ENCODE data around the gene CMKLR1. TPM values are rescaled to one million over a fixed set of nuclear protein-coding genes. Genes with fewer than 3 reads are reported as not detected.
A peak's percentile ranks its signal among the peaks of the same experiment; 100 is the strongest.

The CMKLR1 gene
- total RNA-seq, 2 donors from 2014 or later, result 0.26 to 1.1 TPM

DNA sequence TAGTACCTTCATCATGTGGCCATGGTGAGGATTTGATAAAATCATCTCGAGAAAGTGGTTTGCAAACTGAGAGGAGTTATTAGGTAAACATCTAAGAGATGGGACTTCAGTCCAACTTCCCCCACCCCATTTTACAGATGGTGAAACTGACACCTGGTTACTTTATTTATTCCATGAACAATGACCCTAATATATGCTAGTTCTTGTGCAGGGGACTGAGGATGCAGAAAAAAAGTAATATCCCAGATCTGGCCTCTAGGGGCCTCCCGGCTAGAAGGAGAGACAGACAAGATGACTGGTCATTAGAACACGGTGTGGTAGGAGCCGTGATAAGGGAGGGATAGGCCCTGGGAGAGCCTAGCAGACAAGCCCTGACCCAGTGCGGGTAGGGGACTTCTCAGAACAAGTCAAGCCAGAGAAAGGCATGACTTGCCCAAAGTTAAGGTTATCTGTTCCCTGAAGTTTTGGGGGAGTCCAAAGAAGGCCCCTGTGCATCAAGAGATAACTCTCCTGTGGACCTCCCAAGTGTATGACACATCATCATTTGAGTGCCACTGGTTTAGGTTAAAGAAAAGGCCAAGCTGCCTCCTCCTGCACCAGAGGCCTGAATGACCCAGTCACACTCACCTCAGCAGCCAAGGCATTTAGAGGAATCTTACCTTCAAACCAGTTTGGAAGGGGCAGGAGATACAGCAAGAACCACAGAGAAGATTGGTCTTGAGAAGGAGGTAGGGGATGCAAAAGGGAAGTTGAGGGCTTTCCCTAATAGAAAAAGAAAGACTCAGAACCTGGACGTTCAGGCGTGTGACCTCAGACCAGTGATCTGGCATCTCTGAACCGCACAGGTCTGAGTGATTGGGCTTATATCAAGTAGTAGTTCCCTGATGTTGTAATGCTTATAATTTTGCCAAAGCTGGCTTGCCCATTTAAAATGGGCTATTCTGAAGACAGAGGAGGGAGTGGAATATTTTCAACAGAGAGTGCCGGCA is 1.6 kb downstream of the CMKLR1 start:
- peak overlapping the region; percentile 79 to 91 for H3K27ac Mint-ChIP-seq
- no peaks in the 10 kb centered on the region for H3K36me3 Mint-ChIP-seq
- ATAC-seq (peak; percentile 55 to 68), DNase-seq (ENCODE audit: low spot score) (peak; percentile 72)
- peaks cover 61 to 69% of the 10 kb centered on the region in 2 donors for H3K4me1 Mint-ChIP-seq (ENCODE audit: low read depth in 2 of 2)
- no peaks in the 10 kb centered on the region for H3K27me3 Mint-ChIP-seq
- H3K9me3 Mint-ChIP-seq, result no peaks in the 10 kb centered on the region
- peak overlapping the region; percentile 88 for H3K4me3 Mint-ChIP-seq

DNA sequence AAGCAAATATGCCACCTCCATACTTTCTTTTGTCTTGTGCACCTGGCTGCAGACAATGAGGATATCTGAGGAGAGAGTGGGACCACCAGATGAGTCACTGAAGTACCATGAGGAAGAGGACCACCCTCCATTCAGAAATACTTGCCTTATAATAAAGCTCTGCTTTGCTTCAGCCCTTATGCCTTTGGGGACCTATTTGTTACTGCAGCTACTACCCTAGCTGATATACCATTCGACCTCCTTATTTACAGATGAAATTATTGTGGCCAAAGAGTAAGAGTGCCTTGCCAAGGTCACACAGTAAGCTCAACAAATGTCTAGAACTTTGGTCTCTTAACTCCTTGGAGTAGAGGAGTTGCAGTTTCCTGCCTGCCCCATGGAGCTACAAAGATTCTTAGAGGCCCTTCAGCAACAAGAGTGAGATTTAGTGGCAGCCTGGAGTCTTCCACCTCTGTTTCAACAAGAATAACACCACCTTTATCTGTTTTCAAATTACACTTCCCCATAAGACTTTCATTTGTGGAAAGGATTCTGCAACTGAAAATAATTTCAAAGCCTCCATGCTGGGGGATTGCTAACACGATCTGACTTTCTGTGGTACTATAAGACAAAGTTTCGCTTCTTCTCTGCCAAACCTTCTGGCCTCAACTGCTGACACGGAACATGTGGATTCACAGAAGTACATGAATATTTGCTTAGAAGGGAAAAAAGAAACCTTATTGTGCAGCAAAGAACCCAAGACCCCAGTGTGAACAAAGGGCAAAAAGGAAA is 3.6 kb downstream of the CMKLR1 start:
- DNase-seq (ENCODE audit: low spot score), result peak; percentile 40
- no peaks in the 10 kb centered on the region for H3K36me3 Mint-ChIP-seq
- no peaks in the 10 kb centered on the region for H3K27me3 Mint-ChIP-seq
- H3K9me3 Mint-ChIP-seq, result no peaks in the 10 kb centered on the region
- peak overlapping the region; percentile 64 for H3K4me3 Mint-ChIP-seq
- no peak for ATAC-seq
- H3K27ac Mint-ChIP-seq, result peak overlapping the region; percentile 19 to 79
- H3K4me1 Mint-ChIP-seq (ENCODE audit: low read depth in 2 of 2), result peaks cover 73 to 87% of the 10 kb centered on the region in 2 donors

DNA sequence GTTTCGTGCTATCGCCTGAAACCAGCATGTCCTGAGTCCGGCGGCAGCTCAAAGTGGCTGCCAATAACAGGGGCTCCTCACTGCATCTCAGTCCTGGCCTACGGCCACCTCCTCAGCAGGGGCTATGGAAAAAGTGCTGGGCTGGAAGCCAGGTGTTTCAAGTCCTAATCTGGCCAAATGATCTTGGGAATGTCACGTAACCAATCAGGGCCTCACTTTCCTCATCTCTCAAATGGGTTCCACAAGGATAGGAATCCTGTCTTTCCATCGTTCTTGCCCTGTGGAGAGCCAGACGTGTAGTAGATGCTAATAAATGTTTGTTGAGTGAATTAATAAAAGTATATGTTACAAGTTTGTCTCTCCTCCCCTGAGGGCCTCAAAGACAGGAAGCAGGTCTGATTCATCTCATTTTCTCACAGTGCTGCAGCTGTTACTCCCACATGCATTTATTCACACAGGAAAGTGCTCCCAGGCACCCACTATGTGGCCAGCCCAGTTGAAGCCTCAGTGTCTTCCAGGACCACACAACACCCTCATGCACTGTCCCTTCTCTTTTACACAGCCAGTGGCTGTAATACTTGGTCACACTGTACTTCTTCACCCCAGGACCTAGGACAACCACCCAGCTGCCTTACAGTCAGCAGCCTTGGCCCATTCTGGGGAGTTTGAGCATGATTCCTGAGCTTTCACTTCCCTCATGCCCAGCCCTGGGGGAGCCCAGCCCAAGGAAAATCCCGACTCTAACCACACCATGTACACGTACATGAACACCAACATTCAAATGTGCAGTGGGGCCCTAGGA is 5.0 kb downstream of the CMKLR1 start:
- Mint-ChIP-seq H3K9me3 (peaks cover 3% of the 10 kb centered on the region), H3K4me3 (peak overlapping the region; percentile 83), H3K36me3 (no peaks in the 10 kb centered on the region), H3K4me1 (ENCODE audit: low read depth in 2 of 2) (peaks cover 78 to 95% of the 10 kb centered on the region in 2 donors), H3K27me3 (no peaks in the 10 kb centered on the region), H3K27ac (peak overlapping the region; percentile 79 to 89)
- DNase-seq (ENCODE audit: low spot score) (peak; percentile 83), ATAC-seq (peak; percentile 83)

DNA sequence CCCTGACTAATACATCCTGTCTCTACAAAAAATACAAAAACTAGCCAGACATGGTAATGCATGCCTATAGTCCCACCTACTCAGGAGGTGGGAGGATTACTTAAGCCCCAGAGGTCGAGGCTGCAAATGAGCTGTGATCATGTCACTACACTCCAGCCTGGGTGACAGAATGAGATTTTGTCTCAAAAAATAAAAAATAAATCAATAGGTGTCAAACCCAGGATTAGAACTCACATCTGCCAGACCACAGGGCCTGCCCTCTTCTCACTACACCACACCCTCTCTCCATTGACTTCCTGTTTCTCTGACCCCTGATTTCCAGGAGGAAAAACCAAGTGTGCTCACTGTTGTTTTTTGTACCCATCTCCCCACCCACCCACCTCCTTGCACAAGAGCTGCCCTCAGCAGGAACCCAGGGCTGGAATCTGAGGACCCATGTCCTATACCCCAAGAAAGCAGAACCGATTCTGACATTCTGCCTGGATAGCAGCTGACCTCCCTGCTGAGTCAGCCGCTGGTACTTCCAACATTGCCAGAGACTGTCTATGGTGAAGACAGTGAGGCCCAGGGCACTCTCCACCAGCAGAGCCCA is 6.2 kb downstream of the CMKLR1 start:
- Mint-ChIP-seq H3K4me1 (ENCODE audit: low read depth in 2 of 2) (peaks cover 75 to 85% of the 10 kb centered on the region in 2 donors), H3K9me3 (peaks cover 3% of the 10 kb centered on the region), H3K27ac (peak overlapping the region; percentile 79 to 89), H3K36me3 (no peaks in the 10 kb centered on the region), H3K27me3 (no peaks in the 10 kb centered on the region), H3K4me3 (peak overlapping the region; percentile 83)
- ATAC-seq (peak; percentile 78 to 82), DNase-seq (ENCODE audit: low spot score) (peak; percentile 72)

DNA sequence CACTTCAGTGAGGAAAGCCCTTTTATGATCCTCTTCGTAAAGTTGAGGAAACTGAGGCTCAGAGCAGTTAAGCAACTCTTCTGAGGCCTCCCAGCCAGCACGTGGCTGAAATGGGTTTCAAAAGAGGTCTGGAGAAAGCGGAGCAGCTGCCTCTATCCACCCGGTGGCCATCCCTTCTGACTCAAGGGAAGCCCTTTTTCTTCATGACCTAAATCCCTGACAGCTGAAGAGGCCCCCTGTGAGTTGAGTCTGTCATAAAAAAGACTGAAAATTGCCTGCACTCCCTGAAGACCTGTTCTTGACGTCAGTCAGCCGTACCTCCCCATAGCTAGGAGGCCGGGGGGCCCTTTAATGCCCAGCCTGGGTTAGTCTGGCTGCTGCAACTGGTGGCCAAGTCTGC is 10.7 kb downstream of the CMKLR1 start:
- Mint-ChIP-seq H3K4me3 (no peak overlapping the region), H3K4me1 (ENCODE audit: low read depth in 2 of 2) (peaks cover 73 to 74% of the 10 kb centered on the region in 2 donors), H3K9me3 (peaks cover 3% of the 10 kb centered on the region), H3K27ac (peak overlapping the region; percentile 79 to 89), H3K27me3 (no peaks in the 10 kb centered on the region), H3K36me3 (no peaks in the 10 kb centered on the region)
- ATAC-seq, result no peak
- DNase-seq (ENCODE audit: low spot score), result no peak

DNA sequence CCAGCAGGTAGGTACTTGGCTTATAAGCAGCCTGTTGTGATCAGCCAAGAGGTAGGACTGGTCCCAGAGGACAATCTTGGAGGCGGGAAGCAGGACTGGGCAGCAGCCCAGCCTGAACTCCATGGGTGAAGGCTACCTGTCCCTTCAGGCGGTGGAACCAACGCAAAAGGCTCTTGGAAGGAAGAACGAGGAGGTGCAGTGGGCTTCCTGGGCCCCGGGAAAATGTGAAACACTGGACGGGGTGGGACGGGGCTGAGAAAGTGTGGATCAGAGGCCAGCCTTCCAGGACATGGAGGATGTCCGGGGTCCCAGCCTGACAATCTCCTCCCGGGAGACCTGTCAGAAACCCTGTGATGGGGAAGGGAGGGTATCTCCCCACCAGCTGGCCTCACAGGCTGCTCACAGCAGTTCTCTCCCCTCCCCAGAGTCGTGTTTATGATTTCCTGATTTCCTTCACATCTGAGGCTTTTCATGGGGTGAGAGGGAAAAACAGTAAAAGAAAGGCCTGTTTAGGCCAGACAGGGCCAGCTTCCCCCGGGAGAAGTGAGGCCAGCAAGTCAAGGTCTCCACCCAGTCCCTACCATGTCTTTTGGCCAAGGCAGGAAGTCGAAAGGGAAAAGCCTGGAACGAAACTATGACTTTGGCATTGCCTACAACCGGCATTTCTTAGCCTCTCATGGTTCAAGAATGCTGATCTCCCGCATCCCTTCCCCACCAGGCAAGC is 11.3 kb downstream of the CMKLR1 start:
- ATAC-seq (no peak), DNase-seq (ENCODE audit: low spot score) (no peak)
- Mint-ChIP-seq H3K4me3 (no peak overlapping the region), H3K4me1 (ENCODE audit: low read depth in 2 of 2) (peaks cover 70 to 71% of the 10 kb centered on the region in 2 donors), H3K27ac (peak overlapping the region; percentile 53 to 87), H3K36me3 (no peaks in the 10 kb centered on the region), H3K27me3 (no peaks in the 10 kb centered on the region), H3K9me3 (peaks cover 3% of the 10 kb centered on the region)

DNA sequence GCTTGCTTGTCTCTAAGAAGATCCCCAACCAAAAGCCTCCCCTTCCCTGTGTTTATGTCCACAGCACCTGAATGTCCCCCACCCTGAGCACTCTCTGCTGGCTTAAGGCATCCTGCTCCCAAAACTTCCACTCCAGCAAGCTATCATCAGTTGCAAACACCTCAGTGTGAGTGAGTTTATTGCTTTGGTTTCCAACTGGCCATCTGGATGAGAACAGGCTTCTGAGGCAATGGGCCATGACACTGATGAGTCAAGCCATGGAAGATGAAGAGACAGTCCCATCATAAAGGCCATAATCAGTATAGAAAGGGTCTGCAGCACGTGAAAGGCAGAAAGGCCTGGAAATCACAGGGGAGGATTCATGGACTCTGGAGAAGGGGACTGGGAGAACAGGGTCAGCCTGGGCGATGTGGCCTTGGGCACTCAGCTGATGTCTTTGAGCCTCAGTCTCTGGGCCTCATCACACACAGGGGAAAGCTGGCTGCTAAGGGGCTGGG is 12.8 kb downstream of the CMKLR1 start:
- peaks cover 68 to 71% of the 10 kb centered on the region in 2 donors for H3K4me1 Mint-ChIP-seq (ENCODE audit: low read depth in 2 of 2)
- no peaks in the 10 kb centered on the region for H3K27me3 Mint-ChIP-seq
- H3K36me3 Mint-ChIP-seq, result no peaks in the 10 kb centered on the region
- peaks cover 3% of the 10 kb centered on the region for H3K9me3 Mint-ChIP-seq
- ATAC-seq (no peak), DNase-seq (ENCODE audit: low spot score) (no peak)
- peak overlapping the region; percentile 0 for H3K4me3 Mint-ChIP-seq
- H3K27ac Mint-ChIP-seq, result peak overlapping the region; percentile 53 to 87

DNA sequence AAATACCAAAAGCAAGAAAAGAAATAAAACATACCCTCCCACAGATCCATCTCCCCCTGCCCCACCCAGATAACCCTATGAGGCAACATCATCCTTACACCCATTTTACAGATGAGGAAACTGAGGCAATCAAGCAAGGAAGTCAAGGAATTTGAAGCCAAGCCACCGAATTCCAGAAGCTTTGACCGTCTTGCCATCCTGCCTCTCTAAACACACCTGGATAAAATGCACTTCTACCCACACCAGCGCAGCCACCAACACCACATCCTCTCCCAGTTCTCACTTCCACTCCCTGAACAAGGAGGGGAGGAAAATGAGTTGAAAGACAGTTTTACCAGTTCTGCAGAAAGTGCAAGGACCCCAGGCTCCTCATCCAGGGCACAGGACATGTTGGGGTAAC is 13.6 kb downstream of the CMKLR1 start:
- H3K4me3 Mint-ChIP-seq, result peak overlapping the region; percentile 57
- no peaks in the 10 kb centered on the region for H3K27me3 Mint-ChIP-seq
- H3K36me3 Mint-ChIP-seq, result no peaks in the 10 kb centered on the region
- H3K9me3 Mint-ChIP-seq, result peaks cover 3% of the 10 kb centered on the region
- DNase-seq (ENCODE audit: low spot score) (no peak), ATAC-seq (no peak)
- peaks cover 63 to 68% of the 10 kb centered on the region in 2 donors for H3K4me1 Mint-ChIP-seq (ENCODE audit: low read depth in 2 of 2)
- peak overlapping the region; percentile 53 to 87 for H3K27ac Mint-ChIP-seq

DNA sequence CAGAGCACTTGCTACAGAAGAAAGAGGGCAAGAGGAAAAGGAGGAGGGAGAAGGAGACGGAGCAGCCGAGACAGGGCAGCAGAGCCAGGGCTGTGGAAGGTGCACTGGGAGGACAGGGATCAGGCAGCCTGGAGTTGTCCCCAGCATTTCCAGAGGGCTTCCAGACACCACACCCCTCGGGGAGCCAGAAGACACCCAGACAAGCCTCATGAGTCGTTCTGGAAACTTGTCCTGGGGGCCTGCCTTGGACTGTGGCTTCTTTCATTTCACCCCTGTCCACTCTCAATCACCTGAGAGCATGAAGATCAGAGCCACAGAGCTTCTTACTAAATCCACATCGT is 14.1 kb downstream of the CMKLR1 start:
- H3K36me3 Mint-ChIP-seq, result no peaks in the 10 kb centered on the region
- DNase-seq (ENCODE audit: low spot score), result no peak
- H3K27me3 Mint-ChIP-seq, result no peaks in the 10 kb centered on the region
- H3K4me1 Mint-ChIP-seq (ENCODE audit: low read depth in 2 of 2), result peaks cover 63 to 67% of the 10 kb centered on the region in 2 donors
- H3K27ac Mint-ChIP-seq, result peak overlapping the region; percentile 53 to 87
- no peak overlapping the region for H3K4me3 Mint-ChIP-seq
- ATAC-seq, result no peak
- peaks cover 3% of the 10 kb centered on the region for H3K9me3 Mint-ChIP-seq

DNA sequence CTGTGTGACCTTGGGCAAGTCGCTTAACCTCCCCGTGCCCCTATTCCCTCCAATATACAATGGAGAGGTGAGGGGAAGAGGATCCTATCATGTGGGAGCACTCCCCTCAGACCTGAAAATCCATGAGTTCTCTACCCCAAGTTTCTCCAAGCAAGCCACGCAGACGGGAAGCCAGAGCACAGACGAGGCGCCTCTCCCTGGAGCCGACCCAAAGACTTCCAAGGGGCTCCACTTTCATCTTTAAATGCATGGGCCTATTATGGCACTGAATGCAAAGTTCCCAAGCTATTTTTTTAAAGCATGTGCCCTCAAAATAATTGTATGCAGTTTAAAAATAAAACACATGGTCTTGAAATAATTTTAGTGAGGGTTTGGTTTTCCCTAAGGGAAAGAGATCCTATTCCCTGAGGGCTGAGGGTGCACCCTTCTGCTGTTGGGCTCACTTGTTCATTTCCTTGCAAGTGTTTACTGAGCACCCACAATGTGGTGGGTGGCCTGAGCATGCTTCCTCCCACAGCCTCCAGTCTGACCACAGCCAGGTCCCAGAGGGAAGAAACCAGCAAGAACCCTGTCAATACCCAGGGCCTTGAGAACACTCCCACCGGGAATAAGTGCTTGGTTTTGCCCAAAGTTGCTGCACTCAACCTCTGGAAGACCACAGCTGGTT is 14.6 kb downstream of the CMKLR1 start:
- H3K4me1 Mint-ChIP-seq (ENCODE audit: low read depth in 2 of 2), result peaks cover 64 to 67% of the 10 kb centered on the region in 2 donors
- H3K4me3 Mint-ChIP-seq, result no peak overlapping the region
- H3K27me3 Mint-ChIP-seq, result no peaks in the 10 kb centered on the region
- peak overlapping the region; percentile 53 to 87 for H3K27ac Mint-ChIP-seq
- H3K9me3 Mint-ChIP-seq, result peaks cover 3% of the 10 kb centered on the region
- DNase-seq (ENCODE audit: low spot score) (no peak), ATAC-seq (no peak)
- H3K36me3 Mint-ChIP-seq, result no peaks in the 10 kb centered on the region

DNA sequence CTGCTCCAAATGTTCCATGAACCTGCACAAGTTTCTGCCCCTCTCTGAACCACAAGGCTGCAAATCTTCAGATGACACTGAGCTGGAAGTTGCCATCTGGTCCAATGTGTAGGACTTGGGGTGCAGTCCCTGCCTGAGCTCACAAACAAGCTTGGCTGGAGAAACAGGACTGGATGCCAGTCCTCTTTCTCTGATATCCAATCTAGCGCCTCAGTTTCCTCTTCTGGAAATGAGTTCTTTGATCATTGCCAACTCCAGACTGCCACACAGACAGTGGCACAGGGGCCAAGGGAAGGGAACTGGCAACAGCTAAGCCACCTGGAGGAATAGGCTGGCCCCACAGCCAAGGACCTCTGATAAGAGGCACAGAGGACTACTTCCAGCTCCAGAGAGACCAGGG is 15.5 kb downstream of the CMKLR1 start:
- Mint-ChIP-seq H3K9me3 (no peaks in the 10 kb centered on the region), H3K4me1 (ENCODE audit: low read depth in 2 of 2) (peaks cover 64 to 65% of the 10 kb centered on the region in 2 donors), H3K4me3 (no peak overlapping the region), H3K27me3 (no peaks in the 10 kb centered on the region), H3K27ac (no peak overlapping the region), H3K36me3 (no peaks in the 10 kb centered on the region)
- ATAC-seq (no peak), DNase-seq (ENCODE audit: low spot score) (no peak)

DNA sequence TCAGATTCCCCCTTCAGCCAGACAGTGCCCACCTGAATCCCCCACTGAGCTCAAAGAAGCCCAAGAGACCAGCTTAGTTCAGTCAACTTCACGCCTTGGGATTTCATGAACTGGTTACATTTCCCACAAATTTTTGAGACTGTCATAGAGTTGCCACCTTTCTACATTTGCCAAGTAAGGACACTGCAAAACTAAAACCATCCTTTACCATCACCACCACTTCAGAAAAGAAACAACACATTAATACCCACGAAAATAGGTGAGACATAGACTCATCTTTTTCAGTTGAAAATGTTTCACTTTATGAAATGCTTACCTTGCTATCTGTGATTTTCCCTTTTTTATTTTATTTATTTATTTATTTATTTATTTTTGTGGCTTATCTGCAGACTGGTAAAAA is 16.1 kb downstream of the CMKLR1 start:
- Mint-ChIP-seq H3K27ac (peak overlapping the region; percentile 6 to 8), H3K27me3 (no peaks in the 10 kb centered on the region), H3K9me3 (no peaks in the 10 kb centered on the region), H3K4me3 (peak overlapping the region; percentile 14), H3K4me1 (ENCODE audit: low read depth in 2 of 2) (peaks cover 67 to 69% of the 10 kb centered on the region in 2 donors), H3K36me3 (no peaks in the 10 kb centered on the region)
- ATAC-seq (no peak), DNase-seq (ENCODE audit: low spot score) (no peak)
